ENCODE measurements around the gene GNPTG.

GNPTG gene

GRCh38 chr16:1351582-1352362 is at the start of gene GNPTG, which contains the start of gene TSR3:
Gene GNPTG (plus strand): TSS chr16:1351931. CDS start chr16:1351966, 35 bp downstream.
Gene TSR3 (minus strand): TSS chr16:1351878. CDS start chr16:1351804, 74 bp downstream.
- Histone ChIP-seq H3K4me3 (ENCODE audit: low read depth in 1 of 2, low read length in 2 of 2) (peak within 1 kb of the TSS; percentile 68 to 100), H3K4me1 (ENCODE audit: control insufficient read depth in 1 of 2, insufficient read depth in 2 of 2, low read length in 2 of 2) (peaks cover 5 to 29% of the 10 kb centered on the region in 2 donors), H3K27ac (ENCODE audit: low read length) (no peak within 1 kb of the TSS), H3K27me3 (ENCODE audit: low read depth, low read length) (no peaks in the 10 kb centered on the region), H3K36me3 (ENCODE audit: control insufficient read depth in 1 of 2, insufficient read depth in 2 of 2, low read length in 2 of 2) (peaks cover 0 to 24% of the 10 kb centered on the region in 2 donors), H3K9me3 (ENCODE audit: control insufficient read depth in 1 of 2, low read length in 2 of 2) (no peaks in the 10 kb centered on the region)

- no peak overlapping the region for H3K27ac ChIP-seq (ENCODE audit: low read length)
- H3K9me3 ChIP-seq (ENCODE audit: control insufficient read depth in 1 of 2, low read length in 2 of 2): no peaks in the 10 kb centered on the region
- H3K36me3 ChIP-seq (ENCODE audit: control insufficient read depth in 1 of 2, insufficient read depth in 2 of 2, low read length in 2 of 2): no peaks in the 10 kb centered on the region
- no peak overlapping the region for H3K4me3 ChIP-seq (ENCODE audit: low read depth in 1 of 2, low read length in 2 of 2)
- peaks cover under 1 to 13% of the 10 kb centered on the region in 2 donors for H3K4me1 ChIP-seq (ENCODE audit: control insufficient read depth in 1 of 2, insufficient read depth in 2 of 2, low read length in 2 of 2)
- no peaks in the 10 kb centered on the region for H3K27me3 ChIP-seq (ENCODE audit: low read depth, low read length)
These were observed 45.9 kb upstream of the GNPTG start for GRCh38 chr16:1305823-1306222.

DNA sequence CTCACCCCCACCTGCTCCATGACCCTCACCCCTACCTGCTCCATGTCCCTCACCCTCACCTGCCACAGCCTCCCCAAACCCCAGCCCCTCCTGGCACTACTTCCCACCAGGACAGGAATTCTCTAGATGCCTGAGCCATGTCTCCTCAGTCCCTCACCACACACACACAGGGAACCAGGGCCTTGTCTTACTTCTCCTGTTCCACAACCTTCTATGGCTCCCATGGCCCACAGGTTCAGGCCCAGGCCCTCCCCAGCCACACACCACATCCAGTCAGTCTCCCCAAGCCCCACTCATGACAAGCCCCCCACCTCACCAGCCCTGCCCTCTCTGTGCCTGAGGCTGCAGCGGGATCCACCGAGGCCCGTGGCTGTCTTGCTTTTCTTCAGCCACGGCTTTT is 45.4 kb upstream of the GNPTG start:
- Histone ChIP-seq H3K27ac (ENCODE audit: low read length) (no peak overlapping the region), H3K4me1 (ENCODE audit: control insufficient read depth in 1 of 2, insufficient read depth in 2 of 2, low read length in 2 of 2) (peaks cover 5 to 14% of the 10 kb centered on the region in 2 donors)

DNA sequence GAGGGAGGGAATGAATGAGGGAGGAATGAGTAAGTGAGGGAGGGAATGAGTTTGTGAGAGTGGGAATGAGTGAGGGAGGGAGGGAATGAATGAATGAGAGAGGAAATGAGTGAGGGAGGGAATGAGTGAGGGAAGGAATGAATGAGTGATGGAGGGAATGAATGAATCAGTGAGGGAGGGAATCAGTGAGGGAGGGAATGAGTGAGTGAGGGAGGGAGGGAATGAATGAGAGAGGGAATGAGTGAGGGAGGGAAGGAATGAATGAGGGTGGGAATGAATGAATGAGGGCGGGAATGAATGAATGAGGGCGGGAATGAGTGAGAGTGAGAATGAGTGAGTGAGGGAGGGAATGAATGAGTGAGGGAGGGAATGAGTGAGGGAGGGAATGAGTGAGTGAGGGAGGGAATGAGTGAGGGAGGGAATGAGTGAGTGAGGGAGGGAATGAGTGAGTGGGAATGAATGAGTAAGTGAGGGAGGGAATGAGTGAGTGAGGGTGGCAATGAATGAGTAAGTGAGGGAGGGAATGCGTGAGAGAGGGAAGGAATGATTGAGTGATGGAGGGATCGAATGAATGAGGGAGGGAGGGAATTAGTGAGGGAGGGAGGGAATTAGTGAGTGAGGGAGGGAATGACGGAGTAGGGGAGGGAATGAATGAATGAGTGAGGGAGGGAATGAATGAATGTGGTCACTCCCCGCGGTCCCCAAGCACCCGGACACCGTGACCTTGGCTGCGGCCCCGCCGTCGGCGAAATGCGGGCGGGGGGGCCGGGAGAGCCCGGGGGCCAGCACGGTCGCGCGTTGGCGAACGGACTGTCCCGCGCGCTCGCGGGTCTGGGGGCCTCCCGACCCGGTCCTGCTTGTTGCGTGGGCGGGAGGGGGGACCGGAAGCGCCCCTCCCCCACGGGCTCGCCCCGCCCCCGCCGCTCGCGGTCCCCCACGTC is 43.4 kb upstream of the GNPTG start:
- Histone ChIP-seq H3K9me3 (ENCODE audit: control insufficient read depth in 1 of 2, low read length in 2 of 2) (no peaks in the 10 kb centered on the region), H3K27ac (ENCODE audit: low read length) (no peak overlapping the region), H3K27me3 (ENCODE audit: low read depth, low read length) (no peaks in the 10 kb centered on the region), H3K36me3 (ENCODE audit: control insufficient read depth in 1 of 2, insufficient read depth in 2 of 2, low read length in 2 of 2) (peaks cover 0 to 4% of the 10 kb centered on the region in 2 donors), H3K4me1 (ENCODE audit: control insufficient read depth in 1 of 2, insufficient read depth in 2 of 2, low read length in 2 of 2) (peaks cover 10 to 34% of the 10 kb centered on the region in 2 donors), H3K4me3 (ENCODE audit: low read depth in 1 of 2, low read length in 2 of 2) (peak overlapping the region; percentile 23 to 61)

More for the DNA sequence above, 45.4 kb upstream of the GNPTG start:
- no peaks in the 10 kb centered on the region for H3K9me3 ChIP-seq (ENCODE audit: control insufficient read depth in 1 of 2, low read length in 2 of 2)
- no peaks in the 10 kb centered on the region for H3K36me3 ChIP-seq (ENCODE audit: control insufficient read depth in 1 of 2, insufficient read depth in 2 of 2, low read length in 2 of 2)
- H3K27me3 ChIP-seq (ENCODE audit: low read depth, low read length): no peaks in the 10 kb centered on the region
- no peak overlapping the region for H3K4me3 ChIP-seq (ENCODE audit: low read depth in 1 of 2, low read length in 2 of 2)

- Histone ChIP-seq H3K4me1 (ENCODE audit: control insufficient read depth in 1 of 2, insufficient read depth in 2 of 2, low read length in 2 of 2) (peaks cover 10 to 43% of the 10 kb centered on the region in 2 donors), H3K4me3 (ENCODE audit: low read depth in 1 of 2, low read length in 2 of 2) (peak within 1 kb of the TSS; percentile 81 to 92)
These were observed 42.5 kb upstream of the GNPTG start, which contains the start of gene UBE2I for GRCh38 chr16:1308977-1309885. Gene UBE2I (plus strand): TSS chr16:1309636. CDS start chr16:1314031, 4,395 bp downstream.

GRCh38 chr16:1309888-1310831 is 41.6 kb upstream of the GNPTG start:
- Histone ChIP-seq H3K4me1 (ENCODE audit: control insufficient read depth in 1 of 2, insufficient read depth in 2 of 2, low read length in 2 of 2) (peaks cover 10 to 48% of the 10 kb centered on the region in 2 donors), H3K4me3 (ENCODE audit: low read depth in 1 of 2, low read length in 2 of 2) (peak overlapping the region; percentile 81 to 92), H3K9me3 (ENCODE audit: control insufficient read depth in 1 of 2, low read length in 2 of 2) (no peaks in the 10 kb centered on the region), H3K27me3 (ENCODE audit: low read depth, low read length) (no peaks in the 10 kb centered on the region), H3K36me3 (ENCODE audit: control insufficient read depth in 1 of 2, insufficient read depth in 2 of 2, low read length in 2 of 2) (peaks cover 4 to 16% of the 10 kb centered on the region in 2 donors), H3K27ac (ENCODE audit: low read length) (peak overlapping the region; percentile 70)

More at GRCh38 chr16:1308977-1309885, 42.5 kb upstream of the GNPTG start, which contains the start of gene UBE2I:
- Histone ChIP-seq H3K9me3 (ENCODE audit: control insufficient read depth in 1 of 2, low read length in 2 of 2) (no peaks in the 10 kb centered on the region), H3K27me3 (ENCODE audit: low read depth, low read length) (no peaks in the 10 kb centered on the region), H3K36me3 (ENCODE audit: control insufficient read depth in 1 of 2, insufficient read depth in 2 of 2, low read length in 2 of 2) (peaks cover 4 to 6% of the 10 kb centered on the region in 2 donors), H3K27ac (ENCODE audit: low read length) (peak within 1 kb of the TSS; percentile 99)

- peak overlapping the region; percentile 8 for H3K27ac ChIP-seq (ENCODE audit: low read length)
- peaks cover 10 to 48% of the 10 kb centered on the region in 2 donors for H3K4me1 ChIP-seq (ENCODE audit: control insufficient read depth in 1 of 2, insufficient read depth in 2 of 2, low read length in 2 of 2)
- peaks cover 9 to 22% of the 10 kb centered on the region in 2 donors for H3K36me3 ChIP-seq (ENCODE audit: control insufficient read depth in 1 of 2, insufficient read depth in 2 of 2, low read length in 2 of 2)
- H3K4me3 ChIP-seq (ENCODE audit: low read depth in 1 of 2, low read length in 2 of 2): peak overlapping the region; percentile 81 to 92
- no peaks in the 10 kb centered on the region for H3K27me3 ChIP-seq (ENCODE audit: low read depth, low read length)
- no peaks in the 10 kb centered on the region for H3K9me3 ChIP-seq (ENCODE audit: control insufficient read depth in 1 of 2, low read length in 2 of 2)
These were observed 40.9 kb upstream of the GNPTG start for GRCh38 chr16:1310832-1311200.

GRCh38 chr16:1311212-1311737 is 40.5 kb upstream of the GNPTG start:
- peak overlapping the region; percentile 81 to 92 for H3K4me3 ChIP-seq (ENCODE audit: low read depth in 1 of 2, low read length in 2 of 2)
- peaks cover 10 to 48% of the 10 kb centered on the region in 2 donors for H3K4me1 ChIP-seq (ENCODE audit: control insufficient read depth in 1 of 2, insufficient read depth in 2 of 2, low read length in 2 of 2)
- H3K27ac ChIP-seq (ENCODE audit: low read length): peak overlapping the region; percentile 8

GRCh38 chr16:1311738-1312466 is 39.8 kb upstream of the GNPTG start:
- Histone ChIP-seq H3K9me3 (ENCODE audit: control insufficient read depth in 1 of 2, low read length in 2 of 2) (no peaks in the 10 kb centered on the region), H3K27ac (ENCODE audit: low read length) (peak overlapping the region; percentile 8), H3K4me1 (ENCODE audit: control insufficient read depth in 1 of 2, insufficient read depth in 2 of 2, low read length in 2 of 2) (peaks cover 10 to 48% of the 10 kb centered on the region in 2 donors), H3K4me3 (ENCODE audit: low read depth in 1 of 2, low read length in 2 of 2) (peak overlapping the region; percentile 81 to 92), H3K27me3 (ENCODE audit: low read depth, low read length) (no peaks in the 10 kb centered on the region), H3K36me3 (ENCODE audit: control insufficient read depth in 1 of 2, insufficient read depth in 2 of 2, low read length in 2 of 2) (peaks cover 18 to 32% of the 10 kb centered on the region in 2 donors)

More at GRCh38 chr16:1311212-1311737, 40.5 kb upstream of the GNPTG start:
- Histone ChIP-seq H3K9me3 (ENCODE audit: control insufficient read depth in 1 of 2, low read length in 2 of 2) (no peaks in the 10 kb centered on the region), H3K36me3 (ENCODE audit: control insufficient read depth in 1 of 2, insufficient read depth in 2 of 2, low read length in 2 of 2) (peaks cover 13 to 27% of the 10 kb centered on the region in 2 donors), H3K27me3 (ENCODE audit: low read depth, low read length) (no peaks in the 10 kb centered on the region)

All from muscle layer of duodenum (tissue), 2 donors.